HepG2 (cell line): ENCODE measurements around the gene TTC19. TPM values are rescaled to one million over a fixed set of nuclear protein-coding genes. Genes with fewer than 3 reads are reported as not detected.

Experiments used
- ATAC-seq: fragments of 200-7000 bp; cut with Tn5 transposase; 3 replicates; pipeline ENCODE4 v1.9.1; 2020; ENCODE audit warnings: mild to moderate bottlenecking, moderate library complexity
- BruUV-seq: library from RNA; stranded (reverse); fragments of 400-500 nt; replicated peaks from 2 replicates; lab custom pipeline; 2021; lab: Mats Ljungman, UMichigan
- CTCF ChIA-PET: fragments of 300-600 bp; formaldehyde crosslinking; extraction: SDS; loops from one replicate; lab custom pipeline; 2021; ENCODE audit warnings: low total read pairs, inconsistent platforms, low intra/inter-chr PET ratio; lab: Yijun Ruan, JAX
- POLR2A ChIA-PET: fragments of 350-600 bp; sonication (Branson Sonifier 250); formaldehyde crosslinking; loops from one replicate; lab custom pipeline; 2020; ENCODE audit warnings: antibody characterized with exemption, inconsistent platforms; lab: Yijun Ruan, JAX
- DNase-seq: peaks from one replicate; pipeline ENCODE4 v3.0.0-alpha.2; 2015; ENCODE audit warnings: low spot score
- FAIRE-seq: peaks from 3 replicates; lab custom pipeline; 2011; peaks lifted over from hg19 to GRCh38; lab: Jason Lieb, UNC
- H2AFZ ChIP-seq: one replicate; pipeline ENCODE4 v1.6.1; 2011; ENCODE audit warnings: low read length, inconsistent platforms
- H3K27ac ChIP-seq: fragments of 300-600 bp; 3 replicates; pipeline ENCODE4 v1.8.0; 2011; ENCODE audit warnings: mixed run types, mild to moderate bottlenecking, mixed read lengths, low read length, inconsistent platforms; ENCODE audit not compliant: insufficient read depth; ENCODE audit errors: extremely low read length
- H3K27me3 ChIP-seq, 2 experiments: fragments of 200-600 bp in 1 of 2; 2 replicates in 1 of 2; 3 replicates in 1 of 2; pipeline versions ENCODE4 v1.6.0 to v1.8.0; 2011; ENCODE audit warnings: low read length in 2 of 2, mild to moderate bottlenecking in 2 of 2, moderate library complexity in 2 of 2, inconsistent platforms in 1 of 2; ENCODE audit not compliant: insufficient read depth in 2 of 2, control insufficient read depth in 1 of 2
- H3K36me3 ChIP-seq, 2 experiments: fragments of 200-600 bp in 1 of 2; replicated peaks in 1 of 2; 2 replicates in 1 of 2; 3 replicates in 1 of 2; pipeline versions ENCODE4 v1.5.1 to v1.8.0; 2011; ENCODE audit warnings: low read length in 2 of 2, inconsistent platforms in 1 of 2; ENCODE audit not compliant: insufficient read depth in 2 of 2, control insufficient read depth in 1 of 2
- H3K4me1 ChIP-seq: 2 replicates; pipeline ENCODE4 v1.5.1; 2012; ENCODE audit warnings: low read length, inconsistent platforms; ENCODE audit not compliant: insufficient read depth
- H3K4me2 ChIP-seq: 2 replicates; pipeline ENCODE4 v1.6.0; 2011; ENCODE audit warnings: low read depth, low read length, inconsistent platforms
- H3K4me3 ChIP-seq, 3 experiments: fragments of 200-600 bp in 1 of 3; sonication (generic), shearing (Covaris generic) in 1 of 3; replicated peaks in 1 of 3; 2 replicates each; pipeline ENCODE4 v1.5.1; 2011 to 2016; ENCODE audit warnings: low read length in 3 of 3, inconsistent platforms in 2 of 3, low read depth in 2 of 3, mild to moderate bottlenecking in 2 of 3, control low read depth in 1 of 3, mixed read lengths in 1 of 3; ENCODE audit not compliant: insufficient read depth in 1 of 3
- H3K79me2 ChIP-seq: one replicate; pipeline ENCODE4 v1.6.1; 2011; ENCODE audit warnings: low read length, inconsistent platforms; ENCODE audit not compliant: insufficient read depth
- H3K9ac ChIP-seq: 2 replicates; pipeline ENCODE4 v1.6.0; 2011; ENCODE audit warnings: mild to moderate bottlenecking, low read depth, low read length, inconsistent platforms; ENCODE audit not compliant: insufficient read depth
- H3K9me3 ChIP-seq: 2 replicates; pipeline ENCODE4 v1.5.1; 2012; ENCODE audit warnings: mild to moderate bottlenecking, low read length
- H4K20me1 ChIP-seq: 2 replicates; pipeline ENCODE4 v1.6.0; 2011; ENCODE audit warnings: inconsistent platforms, mild to moderate bottlenecking, low read length, moderate library complexity; ENCODE audit not compliant: insufficient read depth
- HNF4A ChIP-seq: sonication (generic); formaldehyde crosslinking; IDR thresholded peaks from 2 replicates; pipeline ENCODE4 v1.4.0; 2020; ENCODE audit warnings: missing genetic modification reagents
- MXD4 ChIP-seq: IDR thresholded peaks from 2 replicates; pipeline ENCODE4 v1.6.1; 2016; ENCODE audit warnings: mild to moderate bottlenecking, missing biosample characterization, missing genetic modification reagents
- SALL1 ChIP-seq: sonication (generic); formaldehyde crosslinking; IDR thresholded peaks from 2 replicates; pipeline ENCODE4 v1.8.0; 2022; ENCODE audit warnings: mild to moderate bottlenecking, missing genetic modification reagents
- SAP130 ChIP-seq: IDR thresholded peaks from 2 replicates; pipeline ENCODE4 v1.6.1; 2016; ENCODE audit warnings: low read depth
- SOX13 ChIP-seq, 3 experiments: fragments of 450-650 bp in 1 of 3; sonication (generic) in 1 of 3; formaldehyde crosslinking in 1 of 3; IDR thresholded peaks in 2 of 3; conservative IDR thresholded peaks in 1 of 3; 2 replicates each; pipeline versions ENCODE4 v1.5.0 to v1.6.1; 2016 to 2020; ENCODE audit warnings: antibody characterized with exemption in 1 of 3, mild to moderate bottlenecking in 1 of 3, missing compliant biosample characterization in 1 of 3, missing genetic modification reagents in 1 of 3, moderate library complexity in 1 of 3
- SOX6 ChIP-seq, 2 experiments: fragments of 450-650 bp in 1 of 2; sonication (generic) in 1 of 2; formaldehyde crosslinking in 1 of 2; IDR thresholded peaks; 2 replicates each; pipeline versions ENCODE4 v1.4.0 to v1.6.1; 2017 to 2020; ENCODE audit warnings: antibody characterized with exemption in 1 of 2, mild to moderate bottlenecking in 1 of 2, missing genetic modification reagents in 1 of 2
- SP2 ChIP-seq: sonication (generic); formaldehyde crosslinking; IDR thresholded peaks from 2 replicates; pipeline ENCODE4 v1.5.1; 2020; ENCODE audit warnings: mild to moderate bottlenecking, missing genetic modification reagents
- TEAD3 ChIP-seq: optimal IDR thresholded peaks from 2 replicates; pipeline ENCODE3; 2016; ENCODE audit warnings: borderline replicate concordance
- ZNF317 ChIP-seq: sonication (generic); formaldehyde crosslinking; IDR thresholded peaks from 2 replicates; pipeline ENCODE4 v1.5.0; 2020; ENCODE audit warnings: mild to moderate bottlenecking, missing genetic modification reagents
- ZNF501 ChIP-seq: sonication (generic); formaldehyde crosslinking; IDR thresholded peaks from 2 replicates; pipeline ENCODE4 v1.5.1; 2020; ENCODE audit warnings: mild to moderate bottlenecking, moderate library complexity, missing genetic modification reagents
- ZNF572 ChIP-seq: sonication (generic); formaldehyde crosslinking; IDR thresholded peaks from 2 replicates; pipeline ENCODE4 v1.5.1; 2020; ENCODE audit warnings: mild to moderate bottlenecking, missing genetic modification reagents
- ZNF816 ChIP-seq: sonication (generic); formaldehyde crosslinking; IDR thresholded peaks from 2 replicates; pipeline ENCODE4 v1.8.0; 2022; ENCODE audit warnings: missing genetic modification reagents, mild to moderate bottlenecking, borderline replicate concordance
- WGBS: methylation state at CpG from one replicate; pipeline ENCODE4 v1.1.6; 2017; ENCODE audit warnings: low lambda C conversion rate; 5-methylcytosine and 5-hydroxymethylcytosine counted together
- in situ Hi-C: cut with HindIII; loops from 2 replicates; pipeline ENCODE4 v1.10.0; 2017; ENCODE audit warnings: low pct_unique_long_range_greater_than_20kb; ENCODE audit not compliant: extremely low pct_ligation_motif_present
- intact Hi-C: fragments of 100-400 bp; cut with micrococcal nuclease; formaldehyde crosslinking; loops from one replicate; pipeline ENCODE4 v1.10.0; 2022; ENCODE audit not compliant: unreplicated experiment
- polyA plus RNA-seq, 8 experiments: library from polyadenylated mRNA; depleted of rRNA in 3 of 8; stranded (reverse) in 7 of 8; unstranded in 1 of 8; fragments of >200 nt; fragmentation: Illumina TruSeq in 4 of 8; extraction: Trizol in 4 of 8; gene quantifications; 2 replicates each; pipeline versions ENCODE4 v1.2.1 to v1.2.3, GENCODE V29; 2011 to 2016; ENCODE audit warnings: low read depth in 4 of 8, missing spikeins in 1 of 8, mixed read lengths in 1 of 8; ENCODE audit not compliant: insufficient read depth in 1 of 8
- total RNA-seq, 5 experiments: library from RNA; depleted of rRNA; stranded (reverse); fragments of >200 nt; fragmentation: Illumina TruSeq; extraction: Trizol; gene quantifications; 2 replicates each; pipeline ENCODE4 v1.2.3, GENCODE V29; 2016; ENCODE audit warnings: low read depth in 1 of 5
- TF ChIP-seq, protein P1 (sequence below): sonication (generic); IDR thresholded peaks from 2 replicates; pipeline ENCODE4 v1.6.1; 2016; ENCODE audit warnings: low read depth, borderline replicate concordance
- TF ChIP-seq, protein P2 (sequence below): sonication (generic); formaldehyde crosslinking; conservative IDR thresholded peaks from 2 replicates; pipeline ENCODE4 v1.4.0; 2020; ENCODE audit warnings: mild to moderate bottlenecking, missing genetic modification reagents, moderate library complexity
- TF ChIP-seq, protein P3 (sequence below): sonication (generic); formaldehyde crosslinking; IDR thresholded peaks from 2 replicates; pipeline ENCODE4 v1.5.1; 2020; ENCODE audit warnings: mild to moderate bottlenecking, moderate library complexity, missing genetic modification reagents
- TF ChIP-seq, protein P4 (sequence below): sonication (generic); formaldehyde crosslinking; IDR thresholded peaks from 2 replicates; pipeline ENCODE4 v1.4.0; 2020; ENCODE audit warnings: mild to moderate bottlenecking, missing genetic modification reagents

The TTC19 gene
- total and polyA plus RNA-seq, 2 of the 13 experiments (the other 11 are each of a cell fraction or from before 2014, with no cell fraction given): 4.4 to 24.3 TPM

DNA sequence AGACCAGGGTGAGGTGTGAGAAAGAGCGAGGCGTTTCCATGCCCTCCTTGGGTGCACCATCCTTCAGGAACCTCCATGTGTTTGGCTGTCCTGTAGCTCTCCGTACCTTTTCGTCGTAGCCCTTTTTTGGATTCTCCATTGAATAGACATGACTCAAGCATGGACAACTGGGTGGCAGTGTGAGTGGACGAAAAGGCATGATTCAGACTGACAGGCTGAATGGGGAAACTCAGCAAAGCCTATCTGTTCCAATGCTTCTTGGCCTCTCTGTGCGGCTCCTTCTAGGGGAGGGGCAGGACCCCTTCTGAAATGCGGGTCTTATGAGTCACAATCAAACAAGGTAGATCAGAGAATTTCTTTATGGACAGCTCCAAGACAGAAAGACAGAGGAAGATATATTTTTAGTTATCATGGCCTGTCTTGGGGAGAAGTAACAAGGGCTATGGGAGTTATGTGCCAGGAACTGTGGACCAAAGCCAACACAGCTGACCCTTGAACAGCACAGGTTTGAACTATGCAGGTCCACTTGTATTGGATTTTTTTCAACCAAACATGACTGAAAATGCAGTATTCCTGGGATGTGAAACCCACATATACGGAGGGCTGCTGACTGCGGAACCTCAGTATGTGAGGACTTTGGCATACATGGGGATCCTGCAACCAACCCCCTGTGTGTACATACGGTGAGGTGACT lies 31.8 kb upstream of the TTC19 start:
- ATAC-seq (peak; percentile 29), FAIRE-seq (peak; percentile 28), DNase-seq (peak; percentile 44)
- no peaks in the 10 kb centered on the region for H3K27me3 ChIP-seq
- peaks cover 0 to 2% of the 10 kb centered on the region in 2 experiments; a peak in 2 of 5 replicates for H3K36me3 ChIP-seq
- H2AFZ ChIP-seq: no peak overlapping the region
- intact Hi-C loops (no loop called here), in situ Hi-C loops (no loop called here)
- H3K27ac ChIP-seq: peak overlapping the region; percentile 1
- CTCF ChIA-PET: no interaction called here
- no TSS peak for BruUV-seq
- 79% methylated on average over 11 of the region's 11 CpGs for WGBS
- H3K4me1 ChIP-seq: peaks cover 50% of the 10 kb centered on the region
- POLR2A ChIA-PET: no interaction called here
- H4K20me1 ChIP-seq: no peaks in the 10 kb centered on the region
- H3K4me2 ChIP-seq: peak overlapping the region; percentile 5; the same call in 1 of the 2 replicates
- H3K9ac ChIP-seq: no peak overlapping the region
- peaks cover 27% of the 10 kb centered on the region for H3K79me2 ChIP-seq
- no peaks in the 10 kb centered on the region for H3K9me3 ChIP-seq
- no peak overlapping the region for H3K4me3 ChIP-seq
- TF ChIP-seq, protein P1, sequence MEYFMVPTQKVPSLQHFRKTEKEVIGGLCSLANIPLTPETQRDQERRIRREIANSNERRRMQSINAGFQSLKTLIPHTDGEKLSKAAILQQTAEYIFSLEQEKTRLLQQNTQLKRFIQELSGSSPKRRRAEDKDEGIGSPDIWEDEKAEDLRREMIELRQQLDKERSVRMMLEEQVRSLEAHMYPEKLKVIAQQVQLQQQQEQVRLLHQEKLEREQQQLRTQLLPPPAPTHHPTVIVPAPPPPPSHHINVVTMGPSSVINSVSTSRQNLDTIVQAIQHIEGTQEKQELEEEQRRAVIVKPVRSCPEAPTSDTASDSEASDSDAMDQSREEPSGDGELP: peak; percentile 72; the same call in 1 of the 2 replicates
- TF ChIP-seq, protein P2, sequence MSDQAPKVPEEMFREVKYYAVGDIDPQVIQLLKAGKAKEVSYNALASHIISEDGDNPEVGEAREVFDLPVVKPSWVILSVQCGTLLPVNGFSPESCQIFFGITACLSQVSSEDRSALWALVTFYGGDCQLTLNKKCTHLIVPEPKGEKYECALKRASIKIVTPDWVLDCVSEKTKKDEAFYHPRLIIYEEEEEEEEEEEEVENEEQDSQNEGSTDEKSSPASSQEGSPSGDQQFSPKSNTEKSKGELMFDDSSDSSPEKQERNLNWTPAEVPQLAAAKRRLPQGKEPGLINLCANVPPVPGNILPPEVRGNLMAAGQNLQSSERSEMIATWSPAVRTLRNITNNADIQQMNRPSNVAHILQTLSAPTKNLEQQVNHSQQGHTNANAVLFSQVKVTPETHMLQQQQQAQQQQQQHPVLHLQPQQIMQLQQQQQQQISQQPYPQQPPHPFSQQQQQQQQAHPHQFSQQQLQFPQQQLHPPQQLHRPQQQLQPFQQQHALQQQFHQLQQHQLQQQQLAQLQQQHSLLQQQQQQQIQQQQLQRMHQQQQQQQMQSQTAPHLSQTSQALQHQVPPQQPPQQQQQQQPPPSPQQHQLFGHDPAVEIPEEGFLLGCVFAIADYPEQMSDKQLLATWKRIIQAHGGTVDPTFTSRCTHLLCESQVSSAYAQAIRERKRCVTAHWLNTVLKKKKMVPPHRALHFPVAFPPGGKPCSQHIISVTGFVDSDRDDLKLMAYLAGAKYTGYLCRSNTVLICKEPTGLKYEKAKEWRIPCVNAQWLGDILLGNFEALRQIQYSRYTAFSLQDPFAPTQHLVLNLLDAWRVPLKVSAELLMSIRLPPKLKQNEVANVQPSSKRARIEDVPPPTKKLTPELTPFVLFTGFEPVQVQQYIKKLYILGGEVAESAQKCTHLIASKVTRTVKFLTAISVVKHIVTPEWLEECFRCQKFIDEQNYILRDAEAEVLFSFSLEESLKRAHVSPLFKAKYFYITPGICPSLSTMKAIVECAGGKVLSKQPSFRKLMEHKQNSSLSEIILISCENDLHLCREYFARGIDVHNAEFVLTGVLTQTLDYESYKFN (CRISPR knock-in tag): peak; percentile 50; the same call in 1 of the 2 replicates
- TF ChIP-seq ZNF317 (CRISPR knock-in tag) (peak; percentile 55; the same call in 1 of the 2 replicates), SOX6 (IDR thresholded peaks at IDR 0.05) (no peak), SOX6 (CRISPR knock-in tag; IDR thresholded peaks at IDR 0.05) (0 out of 2 replicates have a peak, but pooled peaks have one; percentile 13), ZNF501 (CRISPR knock-in tag) (peak; percentile 50; the same call in 1 of the 2 replicates), SAP130 (CRISPR knock-in tag) (peak; percentile 45), MXD4 (CRISPR knock-in tag) (no peak), SALL1 (0 out of 2 replicates have a peak, but pooled peaks have one; percentile 23), HNF4A (CRISPR knock-in tag) (peak; percentile 66), ZNF816 (CRISPR knock-in tag) (peak; percentile 49; the same call in 1 of the 2 replicates), TEAD3 (CRISPR knock-in tag) (peak; percentile 45), ZNF572 (CRISPR knock-in tag) (0 out of 2 replicates have a peak, but pooled peaks have one; percentile 35), SP2 (CRISPR knock-in tag) (no peak), SOX13 (IDR thresholded peaks at IDR 0.05) (no peak), SOX13 (CRISPR knock-in tag; conservative IDR thresholded peaks at IDR 0.05 in 1 of 2, IDR thresholded peaks at IDR 0.05 in 1 of 2) (0 out of 4 replicates have a peak, but pooled peaks of 1 of the 2 experiments have one; percentile 14)
- TF ChIP-seq, protein P3, sequence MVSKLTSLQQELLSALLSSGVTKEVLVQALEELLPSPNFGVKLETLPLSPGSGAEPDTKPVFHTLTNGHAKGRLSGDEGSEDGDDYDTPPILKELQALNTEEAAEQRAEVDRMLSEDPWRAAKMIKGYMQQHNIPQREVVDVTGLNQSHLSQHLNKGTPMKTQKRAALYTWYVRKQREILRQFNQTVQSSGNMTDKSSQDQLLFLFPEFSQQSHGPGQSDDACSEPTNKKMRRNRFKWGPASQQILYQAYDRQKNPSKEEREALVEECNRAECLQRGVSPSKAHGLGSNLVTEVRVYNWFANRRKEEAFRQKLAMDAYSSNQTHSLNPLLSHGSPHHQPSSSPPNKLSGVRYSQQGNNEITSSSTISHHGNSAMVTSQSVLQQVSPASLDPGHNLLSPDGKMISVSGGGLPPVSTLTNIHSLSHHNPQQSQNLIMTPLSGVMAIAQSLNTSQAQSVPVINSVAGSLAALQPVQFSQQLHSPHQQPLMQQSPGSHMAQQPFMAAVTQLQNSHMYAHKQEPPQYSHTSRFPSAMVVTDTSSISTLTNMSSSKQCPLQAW: 0 out of 2 replicates have a peak, but pooled peaks have one; percentile 12
- TF ChIP-seq, protein P4, sequence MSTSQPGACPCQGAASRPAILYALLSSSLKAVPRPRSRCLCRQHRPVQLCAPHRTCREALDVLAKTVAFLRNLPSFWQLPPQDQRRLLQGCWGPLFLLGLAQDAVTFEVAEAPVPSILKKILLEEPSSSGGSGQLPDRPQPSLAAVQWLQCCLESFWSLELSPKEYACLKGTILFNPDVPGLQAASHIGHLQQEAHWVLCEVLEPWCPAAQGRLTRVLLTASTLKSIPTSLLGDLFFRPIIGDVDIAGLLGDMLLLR (CRISPR knock-in tag): no peak
